SK-N-SH (cell line): Measurements from ENCODE around the gene NT5C1A. TPM values are rescaled to one million over a fixed set of nuclear protein-coding genes. Genes with fewer than 3 reads are reported as not detected.
A peak's percentile ranks its signal among the peaks of the same experiment; 100 is the strongest.

Source experiments
- CTCF ChIA-PET: fragments of 300-600, 350-600 bp; formaldehyde crosslinking; extraction: SDS; loops from one replicate; lab custom pipeline; 2021; lab: Yijun Ruan, JAX
- POLR2A ChIA-PET: fragments of 350-600 bp; sonication (Branson Sonifier 250); formaldehyde crosslinking; extraction: SDS; loops from one replicate; lab custom pipeline; 2020; ENCODE audit warnings: antibody characterized with exemption, inconsistent platforms; lab: Yijun Ruan, JAX
- DNase-seq: peaks from one replicate; pipeline ENCODE4 v3.0.0; 2012
- H2AFZ ChIP-seq: fragments of 200-600 bp; sonication (generic); 2 replicates; pipeline ENCODE4 v1.8.1; 2016; ENCODE audit warnings: antibody characterized with exemption, mild to moderate bottlenecking, low read depth
- H3F3A ChIP-seq: fragments of 200-600 bp; sonication (generic); replicated peaks from 2 replicates; pipeline ENCODE3; 2016; ENCODE audit warnings: antibody characterized with exemption, mild to moderate bottlenecking; ENCODE audit not compliant: insufficient read depth
- H3K27ac ChIP-seq, 2 experiments: fragments of 200-500 bp in 1 of 2; fragments of 200-600 bp in 1 of 2; sonication (Bioruptor generic) in 1 of 2; sonication (generic), shearing (Covaris generic) in 1 of 2; 2 replicates each; pipeline versions ENCODE4 v1.5.1 to v1.6.1; 2014 to 2016; ENCODE audit warnings: low read depth in 2 of 2, inconsistent platforms in 1 of 2, low read length in 1 of 2, mild to moderate bottlenecking in 1 of 2, mixed read lengths in 1 of 2
- H3K27me3 ChIP-seq: fragments of 200-600 bp; sonication (generic), shearing (Covaris generic); 2 replicates; pipeline ENCODE4 v1.6.1; 2016; ENCODE audit warnings: mixed run types; ENCODE audit not compliant: insufficient read depth
- H3K36me3 ChIP-seq, 2 experiments: fragments of 200-500 bp in 1 of 2; fragments of 200-600 bp in 1 of 2; sonication (Bioruptor generic) in 1 of 2; sonication (generic) in 1 of 2; replicated peaks in 1 of 2; 2 replicates each; pipeline versions ENCODE3 to v1.5.1; 2014 to 2016; ENCODE audit warnings: low read length in 1 of 2, mild to moderate bottlenecking in 1 of 2; ENCODE audit not compliant: insufficient read depth in 2 of 2, control insufficient read depth in 1 of 2
- H3K4me1 ChIP-seq, 2 experiments: fragments of 200-500 bp in 1 of 2; fragments of 200-600 bp in 1 of 2; sonication (Bioruptor generic) in 1 of 2; sonication (generic), shearing (Covaris generic) in 1 of 2; 2 replicates each; pipeline versions ENCODE4 v1.5.1 to v1.6.1; 2014 to 2016; ENCODE audit warnings: low read depth in 1 of 2, low read length in 1 of 2, mixed run types in 1 of 2; ENCODE audit not compliant: insufficient read depth in 2 of 2, control insufficient read depth in 1 of 2
- H3K4me2 ChIP-seq: fragments of 200-600 bp; sonication (generic), shearing (Covaris generic); 2 replicates; pipeline ENCODE4 v1.6.1; 2017; ENCODE audit warnings: mixed run types
- H3K4me3 ChIP-seq, 2 experiments: fragments of 200-500 bp in 1 of 2; fragments of 200-600 bp in 1 of 2; sonication (Bioruptor generic) in 1 of 2; sonication (generic), shearing (Covaris generic) in 1 of 2; 2 replicates each; pipeline versions ENCODE4 v1.5.1 to v1.8.1; 2014 to 2016; ENCODE audit warnings: low read depth in 2 of 2, inconsistent platforms in 1 of 2, low read length in 1 of 2, mild to moderate bottlenecking in 1 of 2, mixed read lengths in 1 of 2, moderate library complexity in 1 of 2
- H3K79me2 ChIP-seq: fragments of 200-600 bp; sonication (generic); 2 replicates; pipeline ENCODE4 v1.8.1; 2017; ENCODE audit warnings: mild to moderate bottlenecking; ENCODE audit not compliant: insufficient read depth
- H3K9ac ChIP-seq: fragments of 200-600 bp; sonication (generic); 2 replicates; pipeline ENCODE4 v1.6.1; 2017; ENCODE audit warnings: mixed run types
- H3K9me2 ChIP-seq: fragments of 200-600 bp; sonication (generic); 2 replicates; pipeline ENCODE4 v1.6.1; 2017; ENCODE audit warnings: mixed run types
- H3K9me3 ChIP-seq: fragments of 200-600 bp; sonication (generic); 2 replicates; pipeline ENCODE4 v1.6.1; 2017; ENCODE audit warnings: mixed run types, mild to moderate bottlenecking, moderate library complexity
- H4K20me1 ChIP-seq: fragments of 200-600 bp; sonication (generic); 2 replicates; pipeline ENCODE4 v1.6.1; 2017; ENCODE audit warnings: mild to moderate bottlenecking, mixed run types; ENCODE audit not compliant: insufficient read depth
- CHD2 ChIP-seq: fragments of 150-350 bp; IDR thresholded peaks from 2 replicates; pipeline ENCODE4 v1.6.1; 2018; ENCODE audit warnings: low read length; ENCODE audit not compliant: partially characterized antibody
- EZH2phosphoT487 ChIP-seq: fragments of 200-600 bp; sonication (generic); IDR thresholded peaks from 2 replicates; pipeline ENCODE4 v1.6.1; 2017; ENCODE audit warnings: low read depth, mixed run types, mild to moderate bottlenecking, antibody characterized with exemption, moderate library complexity, borderline replicate concordance
- GABPA ChIP-seq: IDR thresholded peaks from 2 replicates; pipeline ENCODE4 v1.4.0; 2012; ENCODE audit warnings: low read depth, mild to moderate bottlenecking
- JUND ChIP-seq: IDR thresholded peaks from 2 replicates; pipeline ENCODE4 v1.4.0; 2012
- MEF2A ChIP-seq: IDR thresholded peaks from 2 replicates; pipeline ENCODE4 v1.4.0; 2012; ENCODE audit warnings: low read depth, borderline replicate concordance
- POLR2AphosphoS5 ChIP-seq: IDR thresholded peaks from 2 replicates; pipeline ENCODE4 v1.6.1; 2012; ENCODE audit warnings: low read depth, low read length
- RXRA ChIP-seq: IDR thresholded peaks from 2 replicates; pipeline ENCODE4 v1.4.0; 2012; ENCODE audit warnings: low read depth, mild to moderate bottlenecking, borderline replicate concordance
- SIN3A ChIP-seq: IDR thresholded peaks from 2 replicates; pipeline ENCODE4 v1.6.1; 2012; ENCODE audit warnings: low read depth, mild to moderate bottlenecking, low read length, moderate library complexity, borderline replicate concordance
- SMC3 ChIP-seq: IDR thresholded peaks from 2 replicates; pipeline ENCODE4 v1.6.1; 2012; ENCODE audit warnings: low read depth, low read length, improper control_type of control experiment
- TCF12 ChIP-seq: IDR thresholded peaks from 2 replicates; pipeline ENCODE4 v1.4.0; 2012
- USF1 ChIP-seq: IDR thresholded peaks from 2 replicates; pipeline ENCODE4 v1.4.0; 2012; ENCODE audit warnings: low read depth, borderline replicate concordance
- WGBS: methylation state at CpG from one replicate; pipeline ENCODE4 v1.1.6; 2017; ENCODE audit warnings: low lambda C conversion rate; 5-methylcytosine and 5-hydroxymethylcytosine counted together
- polyA plus RNA-seq, 3 experiments: library from polyadenylated mRNA; depleted of rRNA; stranded (reverse); fragments of >200 nt; gene quantifications; 2 replicates each; pipeline ENCODE4 v1.2.3, GENCODE V29; 2012
- TF ChIP-seq, protein P1 (sequence below): fragments of 150-350 bp; IDR thresholded peaks from 2 replicates; pipeline ENCODE4 v1.6.1; 2016; ENCODE audit warnings: mild to moderate bottlenecking, low read depth, low read length
- TF ChIP-seq, protein P2 (sequence below): fragments of 200-600 bp; sonication (generic); IDR thresholded peaks from 2 replicates; pipeline ENCODE4 v1.6.1; 2017; ENCODE audit warnings: antibody characterized with exemption, mild to moderate bottlenecking, moderate library complexity

The NT5C1A gene
- polyA plus RNA-seq, 1 of the 3 experiments (the other 2 are of a cell fraction), result 0.12 TPM

- H3K4me2 ChIP-seq, result no peak overlapping the region
- no peak overlapping the region for H3K4me3 ChIP-seq
- ChIA-PET POLR2A (interaction anchor here (0.5 to 7.5 kb wide), 11 partner anchors 11 to 805 kb away, joined by 3 to 95 read pairs (median 4); partner anchors contain the start of genes HPCAL4, NT5C1A and PPIE), CTCF (interaction anchor here (0.9 to 15.4 kb wide), 23 partner anchors 11 to 157 kb away, joined by 3 to 459 read pairs (median 8); partner anchors contain the start of genes HPCAL4, NT5C1A and PPIE)
- H3K27me3 ChIP-seq, result peaks cover 4% of the 10 kb centered on the region; the same call in 1 of the 2 replicates
- no peaks in the 10 kb centered on the region for H4K20me1 ChIP-seq
- peak overlapping the region in 1 of 2 experiments; percentile 100; a peak in 2 of 4 replicates for H3K27ac ChIP-seq
- no peak overlapping the region for H2AFZ ChIP-seq
- DNase-seq, result no peak
- no peaks in the 10 kb centered on the region for H3K79me2 ChIP-seq
- 47% methylated on average over 3 of the region's 12 CpGs for WGBS
- H3K9me2 ChIP-seq, result no peaks in the 10 kb centered on the region
- no peaks in the 10 kb centered on the region for H3K36me3 ChIP-seq
- no peaks in the 10 kb centered on the region for H3K9me3 ChIP-seq
- TF ChIP-seq JUND, result no peak
- no peak for TF ChIP-seq USF1
- no peak for TF ChIP-seq RXRA
- TF ChIP-seq SIN3A, result no peak
- no peak for TF ChIP-seq CHD2
- TF ChIP-seq EZH2phosphoT487, result no peak
- no peak for TF ChIP-seq POLR2AphosphoS5
- no peak for TF ChIP-seq GABPA
- TF ChIP-seq, protein P1, sequence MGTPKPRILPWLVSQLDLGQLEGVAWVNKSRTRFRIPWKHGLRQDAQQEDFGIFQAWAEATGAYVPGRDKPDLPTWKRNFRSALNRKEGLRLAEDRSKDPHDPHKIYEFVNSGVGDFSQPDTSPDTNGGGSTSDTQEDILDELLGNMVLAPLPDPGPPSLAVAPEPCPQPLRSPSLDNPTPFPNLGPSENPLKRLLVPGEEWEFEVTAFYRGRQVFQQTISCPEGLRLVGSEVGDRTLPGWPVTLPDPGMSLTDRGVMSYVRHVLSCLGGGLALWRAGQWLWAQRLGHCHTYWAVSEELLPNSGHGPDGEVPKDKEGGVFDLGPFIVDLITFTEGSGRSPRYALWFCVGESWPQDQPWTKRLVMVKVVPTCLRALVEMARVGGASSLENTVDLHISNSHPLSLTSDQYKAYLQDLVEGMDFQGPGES, result no peak
- no peak for TF ChIP-seq TCF12
- TF ChIP-seq MEF2A, result no peak
- no peak for TF ChIP-seq SMC3
- TF ChIP-seq, protein P2, sequence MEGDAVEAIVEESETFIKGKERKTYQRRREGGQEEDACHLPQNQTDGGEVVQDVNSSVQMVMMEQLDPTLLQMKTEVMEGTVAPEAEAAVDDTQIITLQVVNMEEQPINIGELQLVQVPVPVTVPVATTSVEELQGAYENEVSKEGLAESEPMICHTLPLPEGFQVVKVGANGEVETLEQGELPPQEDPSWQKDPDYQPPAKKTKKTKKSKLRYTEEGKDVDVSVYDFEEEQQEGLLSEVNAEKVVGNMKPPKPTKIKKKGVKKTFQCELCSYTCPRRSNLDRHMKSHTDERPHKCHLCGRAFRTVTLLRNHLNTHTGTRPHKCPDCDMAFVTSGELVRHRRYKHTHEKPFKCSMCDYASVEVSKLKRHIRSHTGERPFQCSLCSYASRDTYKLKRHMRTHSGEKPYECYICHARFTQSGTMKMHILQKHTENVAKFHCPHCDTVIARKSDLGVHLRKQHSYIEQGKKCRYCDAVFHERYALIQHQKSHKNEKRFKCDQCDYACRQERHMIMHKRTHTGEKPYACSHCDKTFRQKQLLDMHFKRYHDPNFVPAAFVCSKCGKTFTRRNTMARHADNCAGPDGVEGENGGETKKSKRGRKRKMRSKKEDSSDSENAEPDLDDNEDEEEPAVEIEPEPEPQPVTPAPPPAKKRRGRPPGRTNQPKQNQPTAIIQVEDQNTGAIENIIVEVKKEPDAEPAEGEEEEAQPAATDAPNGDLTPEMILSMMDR, result no peak
- H3K9ac ChIP-seq, result no peak overlapping the region
- no peaks in the 10 kb centered on the region for H3F3A ChIP-seq
- H3K4me1 ChIP-seq, result peaks cover 0 to 78% of the 10 kb centered on the region in 2 experiments; a peak in 2 of 4 replicates
These were observed 12.8 kb downstream of the NT5C1A start for GRCh38 chr1:39659110-39659509.
